ENCODE data around the gene CDC25C. TPM values are rescaled to one million over a fixed set of nuclear protein-coding genes. Genes with fewer than 3 reads are reported as not detected.
"Not testable (repeated sequence)": the region's sequence is repeated elsewhere in the genome, so short reads cannot be mapped to it uniquely, and the experiment has no call there.

The CDC25C gene
- total RNA-seq, 2 donors from 2014 or later = 5.5 to 14.0 TPM

GRCh38 chr5:138252944-138253343 is 78.7 kb downstream of the CDC25C start:
- ATAC-seq (no peak), DNase-seq (ENCODE audit: low spot score) (no peak)
- Mint-ChIP-seq H3K27me3 (peaks cover 4 to 7% of the 10 kb centered on the region in 2 donors), H3K9me3 (no peaks in the 10 kb centered on the region), H3K27ac (no peak overlapping the region), H3K4me3 (no peak overlapping the region), H3K36me3 (no peaks in the 10 kb centered on the region), H3K4me1 (ENCODE audit: low read depth in 2 of 2) (no peaks in the 10 kb centered on the region)

GRCh38 chr5:138247800-138248199 is 83.8 kb downstream of the CDC25C start:
- H3K27me3 Mint-ChIP-seq = peaks cover 16 to 18% of the 10 kb centered on the region in 2 donors
- not testable (repeated sequence) for H3K4me3 Mint-ChIP-seq; H3K36me3 Mint-ChIP-seq; H3K4me1 Mint-ChIP-seq (ENCODE audit: low read depth in 2 of 2); ATAC-seq; H3K9me3 Mint-ChIP-seq; H3K27ac Mint-ChIP-seq; DNase-seq (ENCODE audit: low spot score)

- Mint-ChIP-seq H3K27ac (no peak overlapping the region), H3K4me3 (no peak overlapping the region), H3K27me3 (peaks cover 15 to 16% of the 10 kb centered on the region in 2 donors), H3K4me1 (ENCODE audit: low read depth in 2 of 2) (no peaks in the 10 kb centered on the region), H3K36me3 (no peaks in the 10 kb centered on the region), H3K9me3 (no peaks in the 10 kb centered on the region)
- ATAC-seq (no peak), DNase-seq (ENCODE audit: low spot score) (no peak)
Observed at GRCh38 chr5:138246822-138247221, 84.8 kb downstream of the CDC25C start.

GRCh38 chr5:138246334-138246733 is 85.3 kb downstream of the CDC25C start:
- Mint-ChIP-seq H3K9me3 (no peaks in the 10 kb centered on the region), H3K27me3 (peaks cover 16 to 17% of the 10 kb centered on the region in 2 donors), H3K27ac (no peak overlapping the region), H3K4me1 (ENCODE audit: low read depth in 2 of 2) (peaks cover under 1 to 2% of the 10 kb centered on the region in 2 donors), H3K36me3 (no peaks in the 10 kb centered on the region), H3K4me3 (no peak overlapping the region)
- ATAC-seq = no peak
- DNase-seq (ENCODE audit: low spot score) = no peak

- H3K36me3 Mint-ChIP-seq = no peaks in the 10 kb centered on the region
- peaks cover 22 to 24% of the 10 kb centered on the region in 2 donors for H3K27me3 Mint-ChIP-seq
- no peak for DNase-seq (ENCODE audit: low spot score)
- H3K4me1 Mint-ChIP-seq (ENCODE audit: low read depth in 2 of 2) = peaks cover 7 to 9% of the 10 kb centered on the region in 2 donors
- no peak for ATAC-seq
- no peak overlapping the region for H3K27ac Mint-ChIP-seq
- H3K9me3 Mint-ChIP-seq = no peaks in the 10 kb centered on the region
- no peak overlapping the region for H3K4me3 Mint-ChIP-seq
Observed at GRCh38 chr5:138245717-138246116, 85.9 kb downstream of the CDC25C start.

- H3K27ac Mint-ChIP-seq = no peak overlapping the region
- H3K9me3 Mint-ChIP-seq = no peaks in the 10 kb centered on the region
- H3K36me3 Mint-ChIP-seq = no peaks in the 10 kb centered on the region
- peaks cover 11% of the 10 kb centered on the region in 2 donors for H3K4me1 Mint-ChIP-seq (ENCODE audit: low read depth in 2 of 2)
- H3K27me3 Mint-ChIP-seq = peaks cover 32 to 33% of the 10 kb centered on the region in 2 donors
- no peak overlapping the region for H3K4me3 Mint-ChIP-seq
- DNase-seq (ENCODE audit: low spot score) (no peak), ATAC-seq (no peak)
Observed at GRCh38 chr5:138243794-138244193, 87.8 kb downstream of the CDC25C start.

GRCh38 chr5:138241688-138242571 is 89.7 kb downstream of the CDC25C start:
- Mint-ChIP-seq H3K4me1 (ENCODE audit: low read depth in 2 of 2) (peaks cover 11% of the 10 kb centered on the region in 2 donors), H3K9me3 (no peaks in the 10 kb centered on the region), H3K4me3 (peak overlapping the region; percentile 54), H3K36me3 (no peaks in the 10 kb centered on the region), H3K27me3 (peaks cover 32 to 33% of the 10 kb centered on the region in 2 donors), H3K27ac (no peak overlapping the region)
- no peak for DNase-seq (ENCODE audit: low spot score)
- peak; percentile 57 to 64 for ATAC-seq

GRCh38 chr5:138240650-138241385 is 90.8 kb downstream of the CDC25C start:
- H3K4me3 Mint-ChIP-seq = peak overlapping the region; percentile 40
- peaks cover 31 to 33% of the 10 kb centered on the region in 2 donors for H3K27me3 Mint-ChIP-seq
- DNase-seq (ENCODE audit: low spot score) = no peak
- H3K9me3 Mint-ChIP-seq = no peaks in the 10 kb centered on the region
- H3K4me1 Mint-ChIP-seq (ENCODE audit: low read depth in 2 of 2) = peaks cover 11% of the 10 kb centered on the region in 2 donors
- no peak overlapping the region for H3K27ac Mint-ChIP-seq
- H3K36me3 Mint-ChIP-seq = no peaks in the 10 kb centered on the region
- ATAC-seq = peak in 1 of 2 donors; percentile 47

GRCh38 chr5:138238034-138238433 is 93.6 kb downstream of the CDC25C start:
- Mint-ChIP-seq H3K27me3 (peaks cover 19 to 25% of the 10 kb centered on the region in 2 donors), H3K4me3 (no peak overlapping the region), H3K9me3 (no peaks in the 10 kb centered on the region), H3K36me3 (no peaks in the 10 kb centered on the region), H3K4me1 (ENCODE audit: low read depth in 2 of 2) (peaks cover 11% of the 10 kb centered on the region in 2 donors), H3K27ac (no peak overlapping the region)
- no peak for DNase-seq (ENCODE audit: low spot score)
- ATAC-seq = no peak

Other genes with a start within 250 kb of the CDC25C start
- gene WNT8A, start 247.8 kb downstream of the CDC25C start, total RNA-seq = not detected
- not detected for gene NME5, start 192.4 kb downstream of the CDC25C start, total RNA-seq
- 10 to 100 TPM; 45.9 to 84.6 TPM for gene BRD8, start 153.2 kb downstream of the CDC25C start, total RNA-seq
- 10 to 100 TPM; 23.5 to 43.0 TPM for gene KIF20A, start 152.7 kb downstream of the CDC25C start, total RNA-seq
- gene CDC23, start 118.5 kb downstream of the CDC25C start, total RNA-seq = 10 to 100 TPM; 38.5 to 41.3 TPM
- gene GFRA3, start 57.2 kb downstream of the CDC25C start, total RNA-seq = under 1 TPM in 1 of 2 donors, not detected in 1; 0.22 TPM
- 10 to 100 TPM; 28.8 to 30.6 TPM for gene FAM53C, start 6.5 kb upstream of the CDC25C start, total RNA-seq
- gene KDM3B, start 20.9 kb upstream of the CDC25C start, total RNA-seq = 10 to 100 TPM; 58.6 to 61.7 TPM
- under 1 TPM in 1 of 2 donors, not detected in 1; 0.75 TPM for gene REEP2, start 107.3 kb upstream of the CDC25C start, total RNA-seq
- 10 to 100 TPM in 1 of 2 donors, 1 to 10 TPM in 1; 8.5 to 11.2 TPM for gene EGR1, start 133.7 kb upstream of the CDC25C start, total RNA-seq
- gene ETF1, start 211.4 kb upstream of the CDC25C start, total RNA-seq = 100 to 1,000 TPM; 150 to 167 TPM
- 100 to 1,000 TPM; 337 to 473 TPM for gene HSPA9, start 243.6 kb upstream of the CDC25C start, total RNA-seq